ENCODE data around the gene TNRC6B.

DNA sequence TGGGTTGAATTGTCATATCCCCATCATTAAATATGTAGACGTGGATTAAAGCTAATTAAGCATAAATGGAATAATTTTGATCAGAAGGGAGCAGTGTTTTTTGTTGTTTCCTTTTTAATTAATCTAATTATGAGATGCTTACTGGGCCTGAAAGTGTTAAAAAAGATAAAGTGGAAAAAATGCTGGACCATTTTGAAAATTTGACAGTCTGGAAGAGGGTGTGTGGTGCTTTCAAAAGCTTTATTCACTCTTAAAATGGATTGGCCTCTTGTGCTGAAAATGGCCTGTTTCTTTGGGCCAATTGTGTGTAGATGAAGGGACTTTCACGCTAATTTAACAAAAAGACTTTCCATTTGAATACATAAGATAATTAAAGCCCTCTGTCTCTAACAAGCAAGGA lies 1.8 kb downstream of the TNRC6B start:
- TF ChIP-seq CTCF (optimal IDR thresholded peaks at IDR 0.05 in 1 of 3, IDR thresholded peaks at IDR 0.05 in 1 of 3, conservative IDR thresholded peaks at IDR 0.05 in 1 of 3; ENCODE audit: extremely low read depth in 1 of 3, insufficient read depth in 2 of 3, low read length in 3 of 3) (no peak), EZH2 (IDR thresholded peaks at IDR 0.05; ENCODE audit: low read length) (no peak)

Measured in keratinocyte (primary cell).